Hepatocyte (in vitro differentiated cells): ENCODE results near the gene ATIC. TPM values are rescaled to one million over a fixed set of nuclear protein-coding genes. Genes with fewer than 3 reads are reported as not detected.

Experiments used
- DNase-seq: peaks from one replicate; pipeline ENCODE4 v3.0.0-alpha.2; 2016; ENCODE audit warnings: low spot score
- H2AFZ ChIP-seq: fragments of 200-600 bp; sonication (generic); 2 replicates; pipeline ENCODE4 v1.6.0; 2016; ENCODE audit warnings: antibody characterized with exemption, mild to moderate bottlenecking
- H3K27ac ChIP-seq: fragments of 200-600 bp; sonication (generic); 2 replicates; pipeline ENCODE4 v1.5.1; 2016; ENCODE audit warnings: mild to moderate bottlenecking
- H3K27me3 ChIP-seq: fragments of 200-600 bp; sonication (generic); 2 replicates; pipeline ENCODE4 v1.6.1; 2016
- H3K36me3 ChIP-seq: fragments of 200-600 bp; sonication (generic); replicated peaks from 2 replicates; pipeline ENCODE4 v1.5.1; 2016; ENCODE audit warnings: low read depth; ENCODE audit not compliant: insufficient read depth
- H3K4me1 ChIP-seq: fragments of 200-600 bp; sonication (generic); 2 replicates; pipeline ENCODE4 v1.5.1; 2016; ENCODE audit warnings: mild to moderate bottlenecking, moderate library complexity; ENCODE audit not compliant: insufficient read depth
- H3K4me2 ChIP-seq: fragments of 200-600 bp; sonication (generic); 2 replicates; pipeline ENCODE4 v1.6.0; 2016
- H3K4me3 ChIP-seq: fragments of 200-600 bp; sonication (generic); 2 replicates; pipeline ENCODE4 v1.5.1; 2016; ENCODE audit warnings: mild to moderate bottlenecking
- H3K79me2 ChIP-seq: fragments of 200-600 bp; sonication (generic); 2 replicates; pipeline ENCODE4 v1.6.0; 2017; ENCODE audit warnings: mild to moderate bottlenecking
- H3K9me2 ChIP-seq: fragments of 200-600 bp; sonication (generic); replicated peaks from 2 replicates; pipeline ENCODE4 v1.6.0; 2017; ENCODE audit warnings: mild to moderate bottlenecking; ENCODE audit not compliant: insufficient read depth
- H3K9me3 ChIP-seq: fragments of 200-600 bp; sonication (generic); 2 replicates; pipeline ENCODE4 v1.5.1; 2016; ENCODE audit warnings: low read depth, mild to moderate bottlenecking
- H4K20me1 ChIP-seq: fragments of 200-600 bp; sonication (generic); 2 replicates; pipeline ENCODE4 v1.6.0; 2016; ENCODE audit warnings: mild to moderate bottlenecking; ENCODE audit not compliant: insufficient read depth, poor library complexity, severe bottlenecking
- CTCF ChIP-seq: fragments of 200-600 bp; sonication (generic); IDR thresholded peaks from 2 replicates; pipeline ENCODE4 v1.5.1; 2016; ENCODE audit warnings: antibody characterized with exemption, mild to moderate bottlenecking; ENCODE audit not compliant: poor library complexity
- EZH2 ChIP-seq: fragments of 200-600 bp; sonication (generic); IDR thresholded peaks from 2 replicates; pipeline ENCODE4 v1.6.1; 2016; ENCODE audit warnings: antibody characterized with exemption, mild to moderate bottlenecking, borderline replicate concordance
- EZH2phosphoT487 ChIP-seq: fragments of 200-600 bp; sonication (generic); IDR thresholded peaks from one replicate; pipeline ENCODE4 v1.6.1; 2018; ENCODE audit warnings: antibody characterized with exemption, mild to moderate bottlenecking, low read depth, moderate library complexity; ENCODE audit not compliant: unreplicated experiment, severe bottlenecking
- WGBS: methylation state at CpG from one replicate; pipeline ENCODE4 v1.1.6; 2016; ENCODE audit warnings: low lambda C conversion rate; ENCODE audit errors: missing lambda C conversion rate; 5-methylcytosine and 5-hydroxymethylcytosine counted together
- polyA plus RNA-seq: library from polyadenylated mRNA; unstranded; fragments of >200 nt; fragmentation: Nextera tagmentation; extraction: Ambion mirVana; gene quantifications from 2 replicates; pipeline ENCODE4 v1.2.1, GENCODE V29; 2016
- total RNA-seq: library from RNA; depleted of rRNA; stranded (reverse); fragments of >200 nt; gene quantifications from 2 replicates; pipeline ENCODE4 v1.2.3, GENCODE V29; 2014

Gene ATIC
- total and polyA plus RNA-seq, 2 experiments from 2014 or later: 19.6 to 82.7 TPM

GRCh38 chr2:215374642-215375466 is 63.0 kb downstream of the ATIC start:
- Histone ChIP-seq H3K9me2 (no peaks in the 10 kb centered on the region), H3K4me3 (no peak overlapping the region), H3K36me3 (peaks cover 22% of the 10 kb centered on the region), H3K79me2 (no peaks in the 10 kb centered on the region), H2AFZ (no peak overlapping the region), H3K4me1 (no peaks in the 10 kb centered on the region), H3K4me2 (no peak overlapping the region), H4K20me1 (no peaks in the 10 kb centered on the region), H3K27ac (no peak overlapping the region), H3K9me3 (no peaks in the 10 kb centered on the region), H3K27me3 (no peaks in the 10 kb centered on the region)
- TF ChIP-seq EZH2phosphoT487 (no peak), CTCF (no peak), EZH2 (no peak)
- 95% methylated on average over 10 of the region's 10 CpGs for WGBS
- DNase-seq: no peak

- H3K27ac ChIP-seq: no peak overlapping the region
- no peak overlapping the region for H2AFZ ChIP-seq
- TF ChIP-seq EZH2 (no peak), EZH2phosphoT487 (no peak), CTCF (no peak)
- DNase-seq: no peak
- no peak overlapping the region for H3K4me3 ChIP-seq
- H3K4me1 ChIP-seq: no peaks in the 10 kb centered on the region
- WGBS: 100% methylated on average over 6 of the region's 6 CpGs
- H4K20me1 ChIP-seq: no peaks in the 10 kb centered on the region
- H3K27me3 ChIP-seq: no peaks in the 10 kb centered on the region
- H3K9me3 ChIP-seq: no peaks in the 10 kb centered on the region
- no peaks in the 10 kb centered on the region for H3K9me2 ChIP-seq
- peaks cover 20% of the 10 kb centered on the region for H3K36me3 ChIP-seq
- H3K4me2 ChIP-seq: no peak overlapping the region
- no peaks in the 10 kb centered on the region for H3K79me2 ChIP-seq
Observed at GRCh38 chr2:215375467-215375830, 63.6 kb downstream of the ATIC start.

GRCh38 chr2:215376103-215376780 is 64.4 kb downstream of the ATIC start:
- Histone ChIP-seq H4K20me1 (no peaks in the 10 kb centered on the region), H2AFZ (no peak overlapping the region), H3K27me3 (no peaks in the 10 kb centered on the region), H3K4me1 (no peaks in the 10 kb centered on the region), H3K27ac (no peak overlapping the region), H3K4me2 (no peak overlapping the region), H3K36me3 (peaks cover 20% of the 10 kb centered on the region), H3K79me2 (no peaks in the 10 kb centered on the region), H3K9me3 (no peaks in the 10 kb centered on the region), H3K9me2 (no peaks in the 10 kb centered on the region), H3K4me3 (no peak overlapping the region)
- DNase-seq: no peak
- no peak for TF ChIP-seq EZH2phosphoT487
- TF ChIP-seq EZH2: no peak
- no peak for TF ChIP-seq CTCF
- WGBS: 90% methylated on average over 9 of the region's 9 CpGs
